Measurements from ENCODE around the gene STXBP3. TPM values are rescaled to one million over a fixed set of nuclear protein-coding genes. Genes with fewer than 3 reads are reported as not detected.

The STXBP3 gene
- total and polyA plus RNA-seq, 9 of the 15 experiments (the other 6 are each of a cell fraction or from before 2014, with no cell fraction given): 32.5 to 52.5 (median 39.2) TPM

GRCh38 chr1:108830119-108831008, 83.9 kb downstream of the STXBP3 start (continued):
- TF ChIP-seq HNRNPK (IDR thresholded peaks at IDR 0.05; ENCODE audit: low read depth, low read length, poor library complexity, severe bottlenecking) (no peak), ELK1 (CRISPR knock-in tag; IDR thresholded peaks at IDR 0.05) (no peak), NR0B1 (IDR thresholded peaks at IDR 0.05; ENCODE audit: partially characterized antibody) (no peak), E2F1 (CRISPR knock-in tag; IDR thresholded peaks at IDR 0.05) (no peak), PHTF2 (CRISPR knock-in tag; IDR thresholded peaks at IDR 0.05) (no peak), BRD9 (IDR thresholded peaks at IDR 0.05; ENCODE audit: low read depth, partially characterized antibody) (no peak), PHB2 (IDR thresholded peaks at IDR 0.05; ENCODE audit: low read depth) (no peak), SOX6 (IDR thresholded peaks at IDR 0.05) (peak; percentile 47; the same call in 1 of the 2 replicates), ZNF740 (CRISPR knock-in tag; IDR thresholded peaks at IDR 0.05) (no peak), ZNF740 (tag; IDR thresholded peaks at IDR 0.05) (no peak), STAT5B (CRISPR knock-in tag; IDR thresholded peaks at IDR 0.05) (no peak), E4F1 (CRISPR knock-in tag; IDR thresholded peaks at IDR 0.05; ENCODE audit: borderline replicate concordance) (no peak), POLR3G (IDR thresholded peaks at IDR 0.05; ENCODE audit: extremely low read depth, insufficient read length, insufficient replicate concordance) (no peak), ZNF274 (IDR thresholded peaks at IDR 0.05; ENCODE audit: borderline replicate concordance, low read depth, low read length) (no peak), FOS (IDR thresholded peaks at IDR 0.05; ENCODE audit: extremely low read depth, insufficient read length) (peak; percentile 42)
